ENCODE data around the gene IL17F.
"Not testable (repeated sequence)": the region's sequence is repeated elsewhere in the genome, so short reads cannot be mapped to it uniquely, and the experiment has no call there.

IL17F gene

GRCh38 chr6:52245425-52245824, 1.1 kb upstream of the IL17F start:
- no peak for DNase-seq (ENCODE audit: low spot score)

- no peak for DNase-seq (ENCODE audit: low spot score)
These were observed 912 bp downstream of the IL17F start for GRCh38 chr6:52243282-52243893.

GRCh38 chr6:52241819-52242218, 2.5 kb downstream of the IL17F start:
- no peak for DNase-seq (ENCODE audit: low spot score)

GRCh38 chr6:52233975-52234823, 10.1 kb downstream of the IL17F start:
- DNase-seq (ENCODE audit: low spot score), result peak; percentile 68

GRCh38 chr6:52233005-52233404, 11.3 kb downstream of the IL17F start:
- no peak for DNase-seq (ENCODE audit: low spot score)

GRCh38 chr6:52231406-52232127, 12.7 kb downstream of the IL17F start:
- DNase-seq (ENCODE audit: low spot score), result no peak

- no peak for DNase-seq (ENCODE audit: low spot score)
These were observed 13.6 kb downstream of the IL17F start for GRCh38 chr6:52230685-52231084.

GRCh38 chr6:52227495-52227894, 16.8 kb downstream of the IL17F start:
- no peak for DNase-seq (ENCODE audit: low spot score)

- DNase-seq (ENCODE audit: low spot score), result no peak
These were observed 23.0 kb downstream of the IL17F start for GRCh38 chr6:52221302-52221701.

GRCh38 chr6:52217761-52218160, 26.5 kb downstream of the IL17F start:
- no peak for DNase-seq (ENCODE audit: low spot score)

- no peak for DNase-seq (ENCODE audit: low spot score)
These were observed 27.2 kb downstream of the IL17F start for GRCh38 chr6:52216932-52217575.

- DNase-seq (ENCODE audit: low spot score), result no peak
These were observed 28.5 kb downstream of the IL17F start for GRCh38 chr6:52215787-52216186.

GRCh38 chr6:52213127-52213526, 31.2 kb downstream of the IL17F start:
- DNase-seq (ENCODE audit: low spot score), result no peak

GRCh38 chr6:52210227-52210626, 34.1 kb downstream of the IL17F start:
- no peak for DNase-seq (ENCODE audit: low spot score)

- DNase-seq (ENCODE audit: low spot score), result no peak
These were observed 34.5 kb downstream of the IL17F start for GRCh38 chr6:52209770-52210169.

GRCh38 chr6:52208612-52209011, 35.7 kb downstream of the IL17F start:
- no peak for DNase-seq (ENCODE audit: low spot score)

- no peak for DNase-seq (ENCODE audit: low spot score)
These were observed 37.2 kb downstream of the IL17F start for GRCh38 chr6:52207066-52207465.

- DNase-seq (ENCODE audit: low spot score), result no peak
These were observed 42.8 kb downstream of the IL17F start for GRCh38 chr6:52201493-52201892.

- DNase-seq (ENCODE audit: low spot score), result no peak
These were observed 43.3 kb downstream of the IL17F start for GRCh38 chr6:52201046-52201445.

GRCh38 chr6:52200088-52200487, 44.2 kb downstream of the IL17F start:
- not testable (repeated sequence) for DNase-seq (ENCODE audit: low spot score)

- DNase-seq (ENCODE audit: low spot score), result no peak
These were observed 48.4 kb downstream of the IL17F start for GRCh38 chr6:52195886-52196285.

GRCh38 chr6:52191824-52192223, 52.5 kb downstream of the IL17F start:
- no peak for DNase-seq (ENCODE audit: low spot score)
